GM18502 (cell line): Measurements from ENCODE around the gene NPIPB6.
A peak's percentile ranks its signal among the peaks of the same experiment; 100 is the strongest.
"Not testable (repeated sequence)": the region's sequence is repeated elsewhere in the genome, so short reads cannot be mapped to it uniquely, and the experiment has no call there.

Experiments
- ATAC-seq: cut with Tn5 transposase; IDR thresholded peaks from one replicate; pipeline ENCODE4 v1.9.1; 2021; ENCODE audit warnings: mild to moderate bottlenecking; ENCODE audit not compliant: unreplicated experiment, poor library complexity

Gene NPIPB6

GRCh38 chr16:28363408-28363807 is at the start of gene NPIPB6:
Gene NPIPB6, minus strand, starts transcription at chr16:28363508. Its CDS starts 686 bp downstream, at chr16:28362822.
- ATAC-seq = not testable (repeated sequence)

GRCh38 chr16:28403220-28404072 is 40.1 kb upstream of the NPIPB6 start, which contains the start of gene EIF3CL:
Gene EIF3CL, minus strand, starts transcription at chr16:28403841. Its CDS starts 223 bp downstream, at chr16:28403618.
- peak; percentile 96 for ATAC-seq

DNA sequence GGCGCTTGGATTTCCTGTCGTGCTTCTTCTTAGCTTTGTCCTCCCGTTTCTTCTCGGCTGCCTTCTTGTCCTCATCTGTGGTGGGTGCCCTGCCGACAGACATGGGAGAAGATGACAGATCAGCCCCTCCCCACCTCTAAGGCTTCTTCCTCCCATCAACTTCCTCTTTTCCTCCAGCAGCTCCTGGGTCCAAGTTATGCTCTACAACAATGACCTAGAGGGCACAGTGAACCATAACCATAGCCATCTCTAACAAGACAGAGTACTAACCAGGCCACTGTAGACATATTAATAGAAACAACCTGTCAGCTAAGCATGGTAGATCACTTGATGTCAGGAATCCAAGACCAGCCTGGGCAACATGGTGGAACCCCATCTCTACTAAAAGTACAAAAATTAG is 28.7 kb upstream of the NPIPB6 start:
- ATAC-seq = not testable (repeated sequence)

GRCh38 chr16:28382177-28382867 is 19.0 kb upstream of the NPIPB6 start:
- ATAC-seq = not testable (repeated sequence)

DNA sequence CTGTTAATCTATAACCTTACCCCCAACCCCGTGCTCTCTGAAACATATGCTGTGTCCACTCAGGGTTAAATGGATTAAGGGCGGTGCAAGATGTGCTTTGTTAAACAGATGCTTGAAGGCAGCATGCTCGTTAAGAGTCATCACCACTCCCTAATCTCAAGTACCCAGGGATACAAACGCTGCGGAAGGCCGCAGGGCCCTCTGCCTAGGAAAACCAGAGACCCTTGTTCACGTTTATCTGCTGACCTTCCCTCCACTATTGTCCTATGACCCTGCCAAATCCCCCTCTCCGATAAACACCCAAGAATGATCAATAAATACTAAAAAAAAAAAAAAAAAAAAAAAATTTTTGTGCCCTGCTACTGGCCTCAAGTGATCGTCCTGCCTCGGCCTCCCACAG is 14.5 kb upstream of the NPIPB6 start:
- not testable (repeated sequence) for ATAC-seq

- not testable (repeated sequence) for ATAC-seq
Observed at GRCh38 chr16:28377108-28377625, 13.9 kb upstream of the NPIPB6 start.

DNA sequence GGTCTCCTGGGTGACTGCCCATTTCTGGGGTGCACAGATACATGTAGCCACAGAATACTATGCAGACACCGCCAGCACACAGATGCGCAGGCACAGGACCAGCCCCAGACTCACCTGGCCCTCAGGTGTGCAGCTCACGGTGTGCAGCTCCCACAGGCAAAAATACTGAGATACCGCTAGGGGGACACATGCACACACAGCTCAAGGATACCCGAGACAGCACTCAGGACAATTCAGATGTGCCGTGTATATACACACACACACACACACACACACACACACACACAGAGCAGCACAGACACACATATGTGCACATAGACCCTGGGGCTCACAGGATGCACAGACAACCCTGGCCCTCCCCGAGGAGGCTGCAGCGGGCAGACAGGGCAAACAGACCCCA is 11.8 kb upstream of the NPIPB6 start:
- not testable (repeated sequence) for ATAC-seq

DNA sequence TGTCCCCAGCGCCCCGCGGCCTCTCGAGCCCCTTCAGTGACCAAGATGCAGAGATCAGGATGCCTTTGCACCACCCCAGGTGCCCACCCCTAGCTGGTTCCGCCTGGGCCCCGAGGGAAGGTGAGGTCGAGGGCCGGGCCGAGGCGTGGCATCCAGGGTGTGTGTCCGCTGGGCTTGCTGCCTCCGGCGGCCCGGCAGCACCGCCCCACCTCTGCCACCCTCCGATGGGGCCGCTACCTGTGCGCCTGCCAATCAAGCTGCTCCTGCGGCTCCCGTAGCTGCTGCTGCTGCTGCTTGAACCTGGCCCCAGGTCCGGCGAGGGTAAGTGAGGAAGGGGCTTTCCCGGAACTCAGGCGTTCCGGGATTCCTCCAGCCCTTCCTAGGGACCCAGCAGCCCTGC is 11.0 kb upstream of the NPIPB6 start:
- ATAC-seq = not testable (repeated sequence)

DNA sequence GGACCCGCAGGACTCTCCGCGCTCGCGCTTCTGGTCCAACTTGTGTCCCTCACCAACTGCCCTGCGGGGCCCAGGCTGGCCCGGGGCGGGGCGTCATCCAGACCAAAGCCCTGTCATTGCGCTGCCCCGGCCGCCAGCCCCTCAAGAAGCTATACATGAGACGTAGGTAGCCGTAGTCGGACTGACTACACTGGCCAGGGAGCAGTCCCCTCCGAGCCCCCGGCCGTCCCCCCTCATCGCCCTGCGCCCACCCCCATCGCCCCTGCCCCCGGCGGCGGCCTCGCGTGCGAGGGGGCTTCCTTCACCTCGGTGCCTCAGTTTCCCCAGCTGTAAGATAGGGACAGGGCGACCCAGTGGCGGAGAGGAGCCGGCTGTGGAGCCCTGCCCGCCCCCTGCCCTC is 4.6 kb upstream of the NPIPB6 start:
- ATAC-seq = not testable (repeated sequence)

GRCh38 chr16:28364268-28365173 is 1.2 kb upstream of the NPIPB6 start:
- ATAC-seq = peak; percentile 86

DNA sequence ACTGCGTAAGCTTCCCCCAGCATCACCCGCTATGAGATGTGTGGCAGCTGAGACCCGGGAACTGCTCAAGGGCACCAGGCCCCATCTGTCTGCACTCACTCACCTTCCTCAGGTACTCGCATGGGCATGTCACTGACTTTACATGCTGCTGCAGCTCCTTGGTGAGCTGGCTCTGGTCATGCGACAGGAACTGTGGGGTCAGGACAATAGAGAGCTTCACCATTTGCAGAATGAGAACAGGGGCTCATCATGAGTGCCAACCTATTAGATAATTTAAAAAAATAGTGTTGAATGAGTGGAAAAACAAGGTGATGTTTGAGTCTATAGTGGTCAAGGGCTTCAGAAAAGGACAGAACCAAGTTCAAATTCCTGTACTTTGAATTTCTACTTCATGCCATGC is 708 bp downstream of the NPIPB6 start:
- not testable (repeated sequence) for ATAC-seq

DNA sequence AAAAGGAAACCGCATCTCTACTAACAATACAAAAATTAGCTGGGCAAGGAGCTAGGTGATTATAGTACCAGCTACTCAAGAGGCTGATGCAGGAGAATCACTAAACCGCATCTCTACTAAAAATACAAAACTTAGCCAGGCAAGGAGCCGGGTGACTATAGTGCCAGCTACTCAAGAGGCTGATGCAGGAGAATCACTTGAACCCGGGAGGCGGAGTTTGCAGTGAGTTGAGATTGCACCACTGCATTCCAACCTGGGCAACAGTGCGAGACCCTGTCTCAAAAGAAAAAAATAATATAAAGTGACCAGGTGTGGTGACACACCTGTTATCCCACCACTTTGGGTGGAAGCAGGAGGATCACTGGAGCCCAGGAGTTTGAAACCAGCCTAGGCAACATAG is 25.1 kb downstream of the NPIPB6 start:
- ATAC-seq = not testable (repeated sequence)

DNA sequence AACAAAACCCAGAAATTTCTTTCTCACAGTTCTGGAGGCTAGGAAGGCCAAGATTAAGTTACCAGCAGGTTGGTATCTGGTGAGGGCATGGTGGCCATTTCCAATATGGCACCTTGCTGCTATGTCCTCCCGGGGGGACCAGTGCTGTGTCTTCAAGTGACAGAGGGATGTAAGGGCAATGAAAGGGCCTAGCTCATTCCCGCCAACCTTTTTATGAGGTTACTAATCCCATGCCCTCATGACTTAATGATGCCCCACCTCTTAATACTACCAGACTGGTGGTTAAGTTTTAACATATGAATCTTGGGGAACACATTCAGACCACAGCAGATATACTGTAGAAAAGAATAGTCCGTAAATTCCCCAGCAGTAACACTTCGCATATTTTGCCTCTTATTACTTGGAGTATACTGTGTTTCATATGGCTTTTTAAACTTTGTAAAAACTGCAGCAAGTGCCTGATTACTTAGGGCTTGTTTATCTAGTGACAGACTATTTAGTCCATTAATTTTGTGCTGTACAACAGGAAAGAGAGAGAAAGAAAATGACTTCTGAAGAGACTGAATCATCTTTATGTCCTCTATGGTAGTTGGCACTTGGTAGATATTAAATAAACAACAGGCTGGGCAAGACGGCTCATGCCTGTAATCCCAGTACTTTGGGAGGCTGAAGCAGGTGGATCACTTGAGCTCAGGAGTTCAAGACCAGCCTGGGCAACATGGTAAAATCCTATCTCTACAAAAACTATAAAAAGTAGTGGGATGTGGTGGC is 26.2 kb downstream of the NPIPB6 start:
- ATAC-seq = not testable (repeated sequence)

DNA sequence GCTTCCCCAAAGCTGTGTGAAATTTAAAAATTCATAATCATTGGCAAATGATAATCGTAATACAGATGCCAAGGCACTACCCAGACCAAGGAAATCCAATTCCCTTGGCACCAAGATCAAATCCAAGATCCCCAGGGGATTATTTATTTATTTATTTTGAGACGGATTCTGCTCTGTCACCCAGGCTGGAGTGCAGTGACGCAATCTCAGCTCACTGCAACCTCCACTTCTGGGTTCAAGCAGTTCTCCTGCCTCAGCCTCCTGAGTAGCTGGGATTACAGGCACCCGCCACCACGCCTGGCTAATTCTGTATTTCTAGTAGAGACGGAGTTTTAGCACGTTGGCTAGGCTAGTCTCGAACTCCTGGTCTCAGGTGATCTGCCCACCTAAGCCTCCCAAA is 27.6 kb downstream of the NPIPB6 start:
- not testable (repeated sequence) for ATAC-seq

GRCh38 chr16:28332632-28333031 is 30.7 kb downstream of the NPIPB6 start:
- ATAC-seq = not testable (repeated sequence)

DNA sequence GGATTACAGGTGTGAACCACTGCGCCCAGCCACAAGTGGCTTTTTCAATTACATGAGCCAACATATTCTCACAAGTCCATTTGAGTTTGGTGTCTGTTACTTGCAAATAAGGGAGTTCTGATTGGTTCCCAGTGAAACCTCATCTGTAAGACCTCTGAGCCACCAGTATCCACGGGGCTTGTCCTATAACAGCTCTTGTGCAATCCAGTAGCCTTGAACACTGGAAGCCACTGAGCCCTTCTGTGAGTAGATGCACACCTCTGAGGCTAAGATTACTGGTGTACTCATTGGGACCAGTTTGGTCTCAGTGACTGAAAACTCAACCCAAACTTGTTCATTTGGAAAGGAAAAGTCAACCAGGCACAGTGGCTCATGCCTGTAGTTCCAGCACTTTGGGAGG is 32.3 kb downstream of the NPIPB6 start:
- ATAC-seq = not testable (repeated sequence)

- ATAC-seq = not testable (repeated sequence)
Observed at GRCh38 chr16:28330232-28330631, 33.1 kb downstream of the NPIPB6 start.

DNA sequence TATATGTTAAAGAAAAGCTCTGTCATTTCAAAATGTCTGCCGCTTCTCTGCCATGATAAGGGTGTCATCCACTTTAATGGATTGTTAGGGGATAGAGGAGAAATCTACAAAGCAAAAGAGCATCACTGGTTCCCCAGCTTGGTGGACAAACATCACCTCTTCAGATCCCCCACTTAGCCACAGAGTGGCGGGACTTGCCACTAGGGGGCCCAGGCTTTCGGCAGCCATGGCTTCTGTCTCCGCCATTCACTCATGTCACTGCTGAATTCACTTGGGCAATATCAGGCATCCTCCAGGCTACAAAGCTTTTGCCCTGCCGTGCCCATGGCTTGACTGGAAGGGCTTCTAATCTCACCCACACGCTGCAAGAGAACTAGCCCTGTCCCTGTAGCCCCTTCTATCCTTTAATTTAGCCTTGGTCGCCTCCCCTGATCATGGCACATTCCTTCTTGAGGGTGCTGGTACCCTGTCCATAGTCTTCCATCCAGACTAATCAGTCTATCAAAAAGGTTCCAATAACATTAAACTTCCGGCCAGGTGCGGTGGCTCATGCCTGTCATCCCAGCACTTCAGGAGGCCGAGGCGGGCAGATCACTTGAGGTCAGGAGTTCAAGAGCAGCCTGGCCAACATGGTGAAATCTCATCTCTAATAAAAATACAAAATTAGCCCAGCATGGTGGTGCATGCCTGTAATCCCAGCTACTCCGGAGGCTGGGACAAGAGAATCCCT is 36.3 kb downstream of the NPIPB6 start:
- ATAC-seq = no peak

DNA sequence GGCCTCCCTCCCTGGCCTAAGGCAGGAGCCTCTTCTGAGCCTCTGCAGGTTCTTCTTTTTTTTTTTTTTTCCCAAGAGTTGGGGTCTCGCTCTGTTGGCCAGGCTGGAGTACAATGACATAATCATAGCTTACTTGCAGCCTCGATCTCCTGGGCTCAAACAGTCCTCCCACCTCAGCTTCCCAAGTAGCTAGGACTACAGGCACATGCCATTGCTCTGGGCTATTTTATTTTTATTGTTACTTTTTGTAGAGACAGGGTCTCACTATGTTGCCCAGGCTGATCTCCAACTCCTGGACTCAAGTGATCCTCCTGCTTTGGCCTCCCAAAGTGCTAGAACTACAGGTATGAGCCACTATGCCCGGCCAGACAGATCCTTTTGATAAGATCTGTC is 38.4 kb downstream of the NPIPB6 start:
- ATAC-seq = no peak
